HPDE6-E6E7 (cell line): Measurements from ENCODE around the gene OPRM1.

ENCODE experiments used
- DNase-seq: peaks from one replicate; pipeline ENCODE4 v3.0.0; 2011; ENCODE audit warnings: missing footprints; ENCODE audit errors: extremely low spot score

The OPRM1 gene

DNA sequence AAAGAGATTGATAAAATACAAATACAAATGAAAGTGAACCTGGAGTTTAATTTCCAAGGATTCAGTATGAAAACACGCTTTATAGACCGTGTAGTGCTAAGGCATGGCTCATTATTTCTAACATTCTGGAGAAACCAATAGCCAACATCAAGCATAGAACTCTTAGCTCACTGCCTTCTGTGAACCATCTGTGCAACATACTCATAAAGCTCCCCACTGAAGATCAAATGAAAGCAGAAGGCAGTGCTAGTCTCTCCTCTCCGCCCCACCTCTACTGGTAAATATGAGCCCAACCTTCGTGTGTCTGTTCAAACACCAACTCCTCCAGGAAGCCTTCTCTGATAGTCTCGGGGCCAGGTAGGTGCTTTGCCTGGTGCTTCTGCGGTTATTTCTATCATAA is 163.9 kb downstream of the OPRM1 start:
- DNase-seq = no peak

DNA sequence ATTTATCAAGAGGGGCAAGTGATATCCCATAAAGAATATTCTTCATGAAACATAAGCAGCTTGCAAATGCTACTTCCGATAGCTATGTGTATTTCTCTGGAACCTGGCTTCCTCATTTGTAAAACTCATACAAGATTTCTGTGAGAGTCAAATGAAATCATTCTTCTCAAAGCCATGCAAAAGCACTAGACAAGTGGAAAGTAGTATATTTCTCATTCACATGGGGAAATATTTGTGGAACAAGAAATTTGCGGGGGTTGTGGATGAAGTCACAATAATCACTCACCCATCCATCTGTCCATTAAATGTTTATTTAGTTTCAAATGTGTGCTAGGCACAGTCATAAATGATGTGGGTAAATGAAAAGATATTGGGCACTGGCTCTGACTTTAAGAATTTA is 167.1 kb downstream of the OPRM1 start:
- no peak for DNase-seq

DNA sequence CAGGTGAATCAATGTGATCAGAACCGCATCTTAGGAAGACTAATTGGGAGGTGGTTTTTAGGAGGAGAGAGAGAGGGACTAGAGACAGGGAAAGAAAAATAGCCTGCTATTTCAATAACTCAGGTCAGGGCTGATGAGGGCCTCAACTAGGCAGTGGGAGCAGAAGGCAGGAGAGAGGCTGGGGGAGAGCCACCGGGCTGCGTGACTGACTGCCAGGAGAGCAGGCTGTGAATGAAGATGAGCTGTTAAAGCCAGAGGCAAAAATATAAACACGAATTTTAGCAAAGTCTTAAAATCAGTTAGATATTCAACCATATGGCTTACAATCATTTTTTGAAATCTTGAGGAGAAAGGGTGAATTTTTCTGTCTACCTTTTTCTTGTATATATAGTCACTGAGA is 168.0 kb downstream of the OPRM1 start:
- no peak for DNase-seq

DNA sequence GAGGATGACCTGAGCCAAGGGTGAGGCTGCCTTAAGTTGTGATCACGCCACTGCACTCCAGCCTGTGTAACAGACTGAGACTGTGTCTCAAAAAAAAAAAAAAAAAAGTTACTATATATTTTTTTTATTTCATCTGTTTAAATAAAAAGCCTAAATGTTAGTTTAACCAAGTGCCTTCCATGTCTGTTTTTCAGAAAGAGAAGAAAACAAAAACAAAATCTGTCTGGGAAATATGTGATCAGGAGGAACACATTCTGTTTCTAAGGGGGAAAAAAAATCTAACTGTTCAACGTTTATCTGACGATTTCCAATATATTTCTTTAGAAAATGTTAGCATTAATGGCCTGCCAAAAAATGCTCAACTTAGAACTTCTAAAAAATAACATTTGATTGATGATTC is 170.5 kb downstream of the OPRM1 start:
- DNase-seq = no peak

DNA sequence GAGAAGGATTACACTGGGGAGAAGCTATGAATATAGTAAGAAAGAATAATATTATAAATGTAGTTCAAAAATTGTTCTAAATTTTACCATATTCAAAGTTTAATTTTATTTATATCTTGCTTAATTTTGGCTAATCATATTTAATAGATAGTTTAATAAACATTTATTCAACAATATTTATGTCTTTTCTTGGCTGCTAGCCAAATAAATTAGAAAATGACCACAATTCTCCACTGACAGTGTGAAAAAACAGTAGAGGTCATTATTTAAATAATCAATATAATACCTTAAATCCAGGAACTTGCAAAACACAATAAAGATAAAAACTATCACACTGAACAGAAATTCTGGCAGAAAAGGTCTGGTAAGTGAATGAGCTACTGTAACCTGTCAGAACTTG is 171.6 kb downstream of the OPRM1 start:
- no peak for DNase-seq

DNA sequence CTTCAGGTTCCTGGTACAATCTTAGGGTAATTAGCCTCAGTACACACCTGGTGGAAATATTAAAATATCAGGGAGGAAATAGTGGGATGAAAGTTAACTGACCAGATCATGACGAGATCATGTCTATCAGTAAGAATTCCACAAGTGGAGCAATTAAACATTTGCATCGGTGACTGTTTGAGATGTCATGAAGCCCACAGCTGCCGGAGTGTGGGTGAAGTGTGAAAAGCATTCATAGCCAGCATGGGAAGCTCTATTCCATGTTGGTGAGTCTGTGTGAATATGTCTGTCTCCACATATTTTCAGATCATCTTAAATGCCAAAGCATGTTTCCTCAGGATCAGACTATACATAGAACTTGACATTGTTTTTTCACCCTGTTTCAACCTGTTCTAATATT is 174.7 kb downstream of the OPRM1 start:
- no peak for DNase-seq

DNA sequence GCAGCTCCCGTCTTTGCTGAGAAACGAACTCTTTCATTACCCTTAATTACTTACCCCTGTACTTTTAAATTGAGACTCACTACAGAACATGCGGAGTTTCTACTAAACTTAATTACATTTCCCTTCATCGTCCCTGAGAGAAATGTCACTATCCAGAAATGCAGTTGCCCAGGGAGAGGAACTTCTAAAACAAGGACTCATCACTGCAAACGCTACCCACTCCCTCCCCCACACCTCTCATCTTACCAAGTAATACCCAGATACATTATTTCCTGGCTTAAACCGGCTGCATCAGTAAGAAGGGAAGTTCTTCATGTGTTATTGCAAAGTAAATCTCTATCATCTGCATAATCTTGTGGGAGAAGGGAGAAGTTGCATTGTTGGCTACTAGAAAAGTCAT is 179.3 kb downstream of the OPRM1 start:
- DNase-seq = no peak

DNA sequence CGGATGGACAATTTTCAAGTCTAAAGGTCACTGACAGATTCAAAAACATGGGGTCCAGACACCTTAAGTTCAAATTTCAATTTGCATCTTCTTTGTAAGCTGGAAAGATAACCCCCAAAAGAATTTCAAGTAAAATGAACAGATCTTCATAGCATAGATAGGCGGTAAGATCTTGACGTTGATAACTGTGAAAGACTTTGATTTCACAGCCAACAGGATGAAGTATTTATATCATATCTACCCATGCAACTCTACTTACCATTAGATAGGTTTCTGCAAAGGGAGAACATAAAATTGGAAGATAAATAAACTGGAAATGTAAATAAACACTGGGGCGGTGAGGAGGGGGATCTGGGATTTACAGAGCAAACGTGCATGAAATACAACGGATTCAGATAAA is 179.7 kb downstream of the OPRM1 start:
- no peak for DNase-seq

DNA sequence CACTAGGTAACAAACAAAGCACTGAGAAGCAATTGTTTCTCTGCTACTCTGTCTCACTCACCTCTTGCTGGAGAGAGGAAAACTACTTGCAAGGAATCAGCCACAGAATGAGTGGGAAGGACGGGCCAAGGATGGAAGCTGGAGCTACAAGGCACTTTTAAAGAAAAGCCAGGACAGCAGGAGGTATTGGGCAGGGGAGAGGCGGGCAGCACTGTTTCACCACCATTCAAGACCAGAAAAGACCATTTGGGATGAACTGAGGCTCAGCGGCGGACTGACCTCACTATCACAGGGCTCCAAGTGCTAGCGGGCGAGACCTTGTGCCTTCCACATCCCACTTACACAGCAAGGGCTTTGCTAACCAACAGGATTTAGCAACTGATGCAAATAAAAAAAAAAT is 180.2 kb downstream of the OPRM1 start:
- DNase-seq = no peak

DNA sequence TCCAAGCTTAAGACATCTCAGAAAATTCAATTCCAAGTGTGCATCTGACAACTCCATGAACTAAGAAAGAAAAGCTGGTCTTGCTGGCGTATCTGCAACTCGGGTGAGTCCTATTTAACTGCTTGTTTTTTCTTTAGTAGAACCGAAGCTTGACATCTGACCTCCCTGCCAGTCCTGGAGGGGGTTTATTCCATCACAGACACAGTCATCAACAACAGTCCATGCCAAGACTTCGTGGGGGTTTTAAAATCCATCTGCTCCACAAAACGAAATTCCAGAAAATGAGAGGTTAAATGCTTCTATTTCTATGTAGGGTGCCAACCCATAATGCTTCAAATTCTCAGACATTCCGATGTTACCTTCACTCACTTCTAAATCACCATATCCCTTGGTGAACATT is 183.7 kb downstream of the OPRM1 start:
- DNase-seq = no peak

DNA sequence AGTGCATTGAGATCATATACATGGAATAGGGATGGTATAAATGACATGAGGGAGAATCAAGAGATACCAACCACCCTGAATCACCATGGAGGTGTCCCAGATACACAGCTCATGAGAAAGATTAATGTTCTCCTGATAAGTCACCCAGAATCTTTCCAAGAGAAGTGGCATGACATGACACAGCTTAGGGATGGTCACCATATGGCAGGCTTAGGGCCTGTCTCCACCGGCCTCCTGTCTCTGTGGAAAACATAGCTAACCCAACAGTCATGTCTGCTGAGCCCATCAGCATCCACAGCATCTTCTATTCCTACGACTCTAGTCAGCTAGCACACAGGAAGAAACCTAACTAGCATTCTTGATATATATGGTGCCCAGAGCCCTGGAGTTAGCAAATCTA is 184.3 kb downstream of the OPRM1 start:
- no peak for DNase-seq

DNA sequence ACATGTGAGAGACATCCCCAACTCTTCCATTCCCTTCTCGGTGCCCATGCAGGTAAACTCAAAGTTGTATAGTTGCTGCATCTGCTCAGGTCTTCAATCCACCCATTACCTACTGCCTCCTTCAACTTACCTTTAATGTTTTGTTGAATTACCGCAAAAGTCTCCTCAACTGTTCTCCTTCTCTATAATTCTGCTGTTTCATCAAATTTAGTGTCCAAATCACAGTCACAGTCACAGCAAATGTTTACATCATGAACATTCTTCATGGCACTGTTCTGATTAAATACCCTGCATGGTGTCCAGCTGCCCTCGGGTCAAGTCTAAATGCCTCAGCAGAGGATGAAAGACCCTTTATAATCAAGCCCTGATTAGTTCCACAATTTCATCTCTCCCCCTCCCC is 187.4 kb downstream of the OPRM1 start:
- no peak for DNase-seq

DNA sequence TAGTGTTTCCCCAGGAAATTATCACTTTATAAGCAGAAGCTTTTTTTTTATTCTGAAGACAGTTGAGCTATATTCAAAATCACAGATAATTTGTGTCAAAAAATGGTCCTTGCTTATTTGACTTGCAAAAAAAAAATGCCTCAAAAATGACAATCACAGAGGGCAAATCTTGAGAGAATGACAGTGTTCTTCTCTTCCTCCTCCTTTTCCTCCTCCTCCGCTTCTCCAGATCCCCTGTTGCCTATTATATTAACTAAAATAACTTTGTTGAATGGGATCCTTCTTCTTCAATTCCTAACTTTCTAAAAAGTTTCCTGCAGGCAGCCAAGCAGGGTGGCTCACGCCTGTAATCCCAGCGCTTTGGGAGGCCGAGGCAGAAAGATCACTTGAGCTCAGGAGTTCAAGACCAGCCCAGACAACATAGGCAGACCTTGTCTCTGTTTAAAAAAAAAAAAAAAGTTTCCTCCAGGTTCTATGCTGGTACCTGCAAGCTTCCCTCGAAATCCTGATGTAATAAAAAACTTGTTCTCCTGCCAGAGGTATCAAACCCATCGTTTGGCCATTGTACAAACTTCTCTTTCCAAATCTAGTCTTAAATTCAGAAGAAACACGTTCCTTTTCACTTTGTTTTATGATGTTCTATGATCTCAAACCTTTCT is 189.0 kb downstream of the OPRM1 start:
- no peak for DNase-seq

DNA sequence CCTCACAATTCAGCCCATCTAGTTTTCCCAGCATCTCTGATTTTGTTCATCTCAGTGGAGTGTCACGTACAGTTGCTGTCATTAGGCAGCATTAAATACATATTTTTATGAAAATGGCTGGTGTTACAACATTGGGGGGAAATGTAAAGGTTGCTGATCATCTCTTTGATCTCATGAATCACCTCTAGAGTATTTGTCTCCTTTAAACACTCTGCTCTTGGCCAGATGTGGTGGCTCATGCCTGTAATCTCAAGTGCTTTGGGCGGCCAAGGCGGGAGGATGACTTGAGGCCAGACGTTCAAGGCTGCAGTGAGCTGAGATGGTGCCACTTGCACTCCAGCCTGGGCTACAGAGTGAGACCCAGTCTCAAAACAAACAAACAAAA is 189.5 kb downstream of the OPRM1 start:
- no peak for DNase-seq

DNA sequence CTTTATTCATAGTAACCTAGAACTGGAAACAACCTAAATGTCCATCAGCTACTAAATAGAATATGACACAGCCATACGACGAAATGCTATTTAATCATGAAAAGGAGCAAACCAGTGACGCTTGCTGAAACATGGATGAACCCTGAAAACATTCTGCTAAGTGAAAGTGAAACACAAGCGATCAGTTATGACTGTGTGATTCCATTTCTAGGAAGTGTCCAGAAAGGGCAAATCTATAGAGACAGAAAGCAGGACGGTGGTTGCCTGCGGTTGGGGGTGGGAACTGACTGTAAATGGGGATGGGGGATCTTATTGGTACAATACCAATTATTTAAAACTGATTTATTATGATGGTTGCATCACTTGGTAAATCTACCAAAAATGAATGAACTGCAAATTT is 190.7 kb downstream of the OPRM1 start:
- DNase-seq = no peak

DNA sequence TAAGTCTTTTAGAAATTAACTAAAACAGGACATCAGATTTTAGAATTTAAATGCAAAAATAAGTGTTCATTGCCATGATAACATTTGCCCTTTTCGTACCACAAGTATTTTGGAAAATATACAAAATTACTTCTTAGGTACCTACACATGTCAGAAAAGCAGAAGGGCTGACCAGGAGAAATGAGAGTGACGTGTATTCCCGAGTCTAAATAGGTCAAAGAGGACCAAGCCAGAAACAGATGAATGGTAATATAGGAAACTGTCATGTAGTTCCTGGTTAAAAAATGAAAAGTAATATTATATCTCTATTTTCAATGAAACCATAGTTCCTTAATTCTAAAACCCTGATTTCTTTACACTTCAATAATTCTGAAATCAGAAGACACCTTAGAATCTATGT is 191.4 kb downstream of the OPRM1 start:
- no peak for DNase-seq

DNA sequence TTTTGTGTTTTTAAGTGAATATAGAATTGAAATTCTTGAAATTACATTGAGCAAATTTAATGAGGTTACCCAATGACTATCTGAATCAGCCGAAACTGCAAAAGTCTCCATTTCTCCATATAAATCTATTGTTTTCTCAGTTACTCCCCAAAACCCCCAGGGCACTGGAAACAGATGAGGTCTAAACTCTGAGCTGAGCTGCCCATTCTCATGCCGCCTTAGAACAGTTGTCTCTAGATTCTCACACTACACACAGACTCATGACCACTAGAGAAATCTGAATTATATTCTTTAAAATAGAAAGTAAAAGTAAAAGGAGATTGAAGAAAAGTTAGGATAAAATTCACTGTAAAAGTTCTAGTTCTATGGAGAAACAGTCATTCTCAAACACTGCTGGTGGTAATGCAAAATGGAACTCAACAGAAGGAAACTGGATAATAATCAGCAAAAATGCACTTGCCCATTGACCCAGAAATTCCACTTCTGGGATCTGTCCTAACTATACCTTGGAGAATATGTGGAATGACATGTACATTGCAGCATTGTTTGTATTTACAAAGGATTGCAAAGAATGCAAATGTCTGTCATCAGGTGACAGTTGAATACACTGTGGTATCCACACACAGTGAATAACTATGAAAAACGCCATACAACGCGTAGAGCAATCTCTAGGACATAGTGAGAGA is 192.0 kb downstream of the OPRM1 start:
- no peak for DNase-seq

DNA sequence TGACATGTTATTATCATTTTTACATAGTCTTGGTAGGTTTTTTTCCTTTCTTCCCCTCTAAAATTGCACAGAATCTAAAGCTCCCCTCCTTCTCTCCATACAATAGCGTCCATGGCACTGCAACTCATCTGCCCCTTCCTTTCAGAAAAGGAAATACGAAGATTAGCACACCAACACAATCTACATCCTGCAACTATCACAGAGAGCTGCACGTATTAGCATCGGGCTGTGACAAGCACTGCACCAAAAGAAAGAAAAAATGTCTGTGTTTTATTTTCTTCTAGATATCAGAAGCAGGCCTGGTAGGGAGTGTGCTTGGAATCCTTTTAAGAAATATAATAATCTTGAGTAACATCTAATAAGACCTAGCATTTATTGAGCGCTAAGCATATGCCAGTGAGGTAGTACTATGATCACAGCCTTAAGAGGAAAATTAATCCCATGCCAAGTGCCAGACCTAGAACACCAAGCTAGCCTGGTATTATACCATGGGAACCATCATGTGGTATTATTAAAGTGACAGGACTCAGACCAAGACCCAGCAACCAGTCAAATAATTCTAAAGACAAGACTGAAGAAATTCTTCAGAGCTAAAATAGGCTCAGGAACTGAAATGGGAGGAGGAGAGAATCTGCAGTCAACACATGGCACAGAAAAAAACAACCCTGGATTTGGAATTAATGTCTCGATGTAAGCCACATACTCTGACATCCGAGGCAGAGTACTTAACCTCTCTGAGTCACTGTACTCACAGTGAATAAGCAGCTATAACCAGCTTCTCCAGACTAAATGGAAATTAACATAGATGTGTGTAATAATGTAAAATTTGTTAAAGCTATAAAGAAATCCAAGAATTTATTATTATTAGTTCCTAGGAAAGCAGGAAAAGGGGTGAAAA is 193.2 kb downstream of the OPRM1 start:
- peak; percentile 26 for DNase-seq

DNA sequence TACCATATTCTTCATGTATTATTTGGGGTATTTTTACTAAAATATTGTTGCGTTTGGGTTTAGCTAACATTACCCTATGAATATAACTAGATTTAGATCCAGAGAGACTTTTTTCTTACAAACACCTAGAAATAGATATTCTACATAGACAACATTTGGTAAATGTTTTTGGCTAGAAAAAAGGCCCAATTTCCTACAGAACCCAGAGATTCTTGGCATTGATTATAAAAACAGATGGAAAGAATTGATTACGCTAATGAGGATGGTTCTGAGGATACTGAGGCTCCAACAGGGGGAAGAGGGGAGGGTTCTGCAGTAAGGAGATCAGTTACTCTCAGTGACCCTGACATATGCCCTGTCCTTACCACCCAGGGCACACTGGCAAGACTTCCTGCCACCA is 194.3 kb downstream of the OPRM1 start:
- DNase-seq = no peak

DNA sequence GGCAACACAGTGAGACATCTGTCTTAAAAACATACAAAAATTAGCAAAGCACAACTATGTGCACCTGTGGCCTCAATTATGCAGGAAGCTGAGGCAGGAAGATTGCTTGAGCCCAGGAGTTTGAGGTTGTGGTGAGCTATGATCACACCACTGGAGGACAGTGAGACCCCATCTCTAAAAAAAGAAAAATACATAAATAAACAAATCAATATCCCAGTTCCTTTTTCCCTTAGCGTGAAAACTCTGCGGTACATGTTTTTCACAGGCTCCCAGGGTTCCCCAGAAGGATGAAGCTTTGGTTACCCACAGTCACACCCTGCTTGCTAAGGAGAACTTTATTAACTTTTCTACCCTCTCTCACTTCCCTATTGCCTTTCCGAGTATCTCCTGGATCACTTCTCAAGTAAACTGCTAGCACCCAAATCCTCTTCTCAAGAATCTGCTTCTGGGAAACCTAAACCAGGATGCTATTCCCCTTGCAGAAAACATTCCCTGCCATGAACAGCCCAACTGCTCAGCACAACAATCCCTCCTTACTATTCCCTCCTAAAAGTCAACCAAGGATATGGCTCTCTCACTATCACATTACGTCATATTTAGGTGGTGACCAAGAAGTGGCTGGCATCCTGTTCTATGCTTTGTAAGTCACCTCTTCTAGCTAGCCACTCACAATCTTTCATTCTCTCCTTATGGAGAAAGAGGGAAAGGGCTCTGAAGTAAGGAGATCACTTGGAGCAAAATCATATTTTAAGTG is 195.2 kb downstream of the OPRM1 start:
- DNase-seq = no peak

DNA sequence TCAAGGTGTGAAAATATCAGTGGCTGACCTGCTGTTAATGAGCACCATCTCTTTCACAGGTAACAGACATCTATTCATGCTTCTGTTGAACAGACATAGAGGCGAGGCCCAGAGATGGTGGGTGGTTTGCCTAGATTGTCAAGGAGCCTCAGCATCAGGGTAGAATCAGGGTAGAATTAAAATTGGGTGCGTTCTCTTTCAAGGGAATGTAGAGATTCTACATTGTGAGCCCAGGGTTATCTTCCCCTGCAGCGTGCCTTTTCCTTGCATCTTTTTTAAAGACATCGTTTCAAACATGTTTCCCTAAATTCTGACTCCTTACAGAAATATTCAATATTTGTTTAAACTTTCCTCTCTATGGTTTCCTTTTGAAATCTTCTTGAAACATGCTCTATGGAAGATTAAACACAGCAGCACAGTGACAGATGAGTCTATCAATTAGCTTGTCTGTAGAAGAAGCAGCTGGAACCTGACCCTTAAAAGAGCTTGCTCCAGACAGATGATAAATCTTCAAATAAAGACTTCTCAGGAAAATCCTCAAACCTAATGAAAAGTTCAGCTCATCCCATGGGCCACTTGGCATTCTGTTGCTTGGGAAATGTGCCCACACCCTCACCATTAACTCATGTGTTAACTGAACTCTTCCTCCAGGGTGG is 197.7 kb downstream of the OPRM1 start:
- DNase-seq = no peak

DNA sequence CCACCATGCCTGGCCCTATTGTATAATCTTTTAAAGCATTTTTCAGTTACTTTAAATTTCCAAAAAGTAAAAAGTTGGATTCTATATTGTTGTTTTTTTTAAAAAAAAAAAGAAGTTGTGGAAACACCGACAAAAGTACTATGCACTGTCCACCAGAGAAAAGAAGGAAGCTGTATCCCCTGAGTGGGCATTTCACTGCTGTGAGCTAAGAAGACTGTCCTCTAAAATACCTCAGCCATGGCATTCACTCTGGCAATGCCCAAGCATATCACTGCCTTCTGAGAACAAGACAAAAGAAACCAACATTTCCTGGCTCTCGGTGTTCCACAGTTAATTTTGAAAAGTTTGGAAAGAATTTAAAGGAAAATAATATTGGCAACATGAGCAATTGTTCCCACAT is 199.8 kb downstream of the OPRM1 start:
- no peak for DNase-seq
